Colonic mucosa (tissue), 4 donors: ENCODE data around the gene ZRANB3. TPM values are rescaled to one million over a fixed set of nuclear protein-coding genes. Genes with fewer than 3 reads are reported as not detected.

Experiments used
- DNase-seq: peaks from one replicate; pipeline ENCODE4 v3.0.0-alpha.2; 2020
- H3K27ac ChIP-seq: fragments of 200-600 bp; one replicate; pipeline ENCODE4 v1.8.0; 2021
- H3K27me3 ChIP-seq: fragments of 200-600 bp; one replicate; pipeline ENCODE4 v1.8.0; 2021
- H3K36me3 ChIP-seq: fragments of 200-600 bp; one replicate; pipeline ENCODE4 v1.8.0; 2021
- H3K4me1 ChIP-seq: fragments of 200-600 bp; one replicate; pipeline ENCODE4 v1.8.0; 2021; ENCODE audit warnings: mild to moderate bottlenecking
- H3K4me3 ChIP-seq: fragments of 200-600 bp; one replicate; pipeline ENCODE4 v1.8.0; 2021
- H3K9ac ChIP-seq, 2 donors: one replicate each; pipeline ENCODE4 v1.7.0; 2013; ENCODE audit warnings: control low read depth in 2 of 2, low read depth in 2 of 2, low read length in 2 of 2
- H3K9me3 ChIP-seq: fragments of 200-600 bp; one replicate; pipeline ENCODE4 v1.8.0; 2021
- intact Hi-C: fragments of 100-400 bp; cut with DNase I; formaldehyde crosslinking; loops from one replicate; pipeline ENCODE4 v1.14.1; 2022
- total RNA-seq, 2 donors: library from RNA; stranded (reverse); fragmentation: NEBNext Ultra II Directional in 1 of 2; extraction: Animal tissue kit (Norgen Biotek cat#: 25700) in 1 of 2; gene quantifications; one replicate each; pipeline ENCODE4 v1.2.1, GENCODE V29; 2021
- TF ChIP-seq, protein P1 (sequence below): fragments of 200-600 bp; IDR thresholded peaks from one replicate; pipeline ENCODE4 v1.8.0; 2022; ENCODE audit warnings: antibody characterized with exemption, mild to moderate bottlenecking
- donor health status: healthy.
- donor health status: DM: no; HTN: no; CAD: no.
- donor health status: DM: no; HTN: no; CAD: no.

Gene ZRANB3
- total RNA-seq, 2 donors from 2014 or later = 2.5 to 7.8 TPM

DNA sequence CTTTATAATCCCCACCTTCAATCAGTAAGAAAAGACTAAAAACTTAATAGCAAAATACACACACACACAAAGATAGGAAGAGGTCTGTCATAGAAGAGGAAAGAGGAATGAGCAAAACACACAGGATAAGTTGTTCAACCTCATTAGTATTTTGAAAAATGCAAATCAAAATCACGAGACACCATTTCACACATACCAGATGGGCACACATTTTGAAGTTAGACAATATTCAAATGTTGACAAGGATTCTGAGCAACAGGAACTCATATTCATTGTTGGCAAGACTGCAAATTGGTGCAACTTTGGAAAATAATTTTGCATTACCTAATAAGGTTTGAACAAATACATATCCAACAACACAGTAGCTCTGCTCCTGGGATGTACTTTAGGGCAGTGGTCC lies 351.3 kb downstream of the ZRANB3 start:
- H3K9me3 ChIP-seq = no peaks in the 10 kb centered on the region
- no peaks in the 10 kb centered on the region for H3K36me3 ChIP-seq
- no peak overlapping the region for H3K9ac ChIP-seq
- no peaks in the 10 kb centered on the region for H3K4me1 ChIP-seq
- no peak overlapping the region for H3K27ac ChIP-seq
- intact Hi-C loops = no loop called here
- TF ChIP-seq, protein P1, sequence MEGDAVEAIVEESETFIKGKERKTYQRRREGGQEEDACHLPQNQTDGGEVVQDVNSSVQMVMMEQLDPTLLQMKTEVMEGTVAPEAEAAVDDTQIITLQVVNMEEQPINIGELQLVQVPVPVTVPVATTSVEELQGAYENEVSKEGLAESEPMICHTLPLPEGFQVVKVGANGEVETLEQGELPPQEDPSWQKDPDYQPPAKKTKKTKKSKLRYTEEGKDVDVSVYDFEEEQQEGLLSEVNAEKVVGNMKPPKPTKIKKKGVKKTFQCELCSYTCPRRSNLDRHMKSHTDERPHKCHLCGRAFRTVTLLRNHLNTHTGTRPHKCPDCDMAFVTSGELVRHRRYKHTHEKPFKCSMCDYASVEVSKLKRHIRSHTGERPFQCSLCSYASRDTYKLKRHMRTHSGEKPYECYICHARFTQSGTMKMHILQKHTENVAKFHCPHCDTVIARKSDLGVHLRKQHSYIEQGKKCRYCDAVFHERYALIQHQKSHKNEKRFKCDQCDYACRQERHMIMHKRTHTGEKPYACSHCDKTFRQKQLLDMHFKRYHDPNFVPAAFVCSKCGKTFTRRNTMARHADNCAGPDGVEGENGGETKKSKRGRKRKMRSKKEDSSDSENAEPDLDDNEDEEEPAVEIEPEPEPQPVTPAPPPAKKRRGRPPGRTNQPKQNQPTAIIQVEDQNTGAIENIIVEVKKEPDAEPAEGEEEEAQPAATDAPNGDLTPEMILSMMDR = no peak
- no peak overlapping the region for H3K4me3 ChIP-seq
- H3K27me3 ChIP-seq = no peaks in the 10 kb centered on the region
- no peak for DNase-seq

DNA sequence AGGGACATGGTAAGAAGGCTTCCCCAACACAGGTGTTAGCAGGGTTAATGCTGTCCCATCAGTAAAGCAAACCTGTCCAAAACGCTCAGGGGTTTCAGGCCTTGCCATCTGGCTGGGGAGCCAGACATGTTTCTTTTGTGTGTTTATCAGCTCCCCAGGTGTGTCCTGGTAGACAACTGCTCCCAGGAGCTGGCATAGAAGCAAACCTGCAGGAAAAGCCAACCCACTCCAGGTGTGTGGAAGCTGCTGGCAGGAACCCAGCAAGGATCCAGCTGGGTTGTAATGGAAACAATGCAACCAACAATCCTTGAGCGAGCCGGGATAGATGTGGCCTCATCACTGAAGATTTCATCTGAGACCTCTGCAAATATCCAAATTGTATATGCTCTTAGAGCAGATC lies 355.8 kb downstream of the ZRANB3 start:
- no peak for DNase-seq
- no peaks in the 10 kb centered on the region for H3K27me3 ChIP-seq
- intact Hi-C loops = no loop called here
- H3K4me3 ChIP-seq = no peak overlapping the region
- H3K27ac ChIP-seq = no peak overlapping the region
- TF ChIP-seq, protein P1 = no peak
- H3K9me3 ChIP-seq = no peaks in the 10 kb centered on the region
- no peaks in the 10 kb centered on the region for H3K4me1 ChIP-seq
- no peak overlapping the region for H3K9ac ChIP-seq
- no peaks in the 10 kb centered on the region for H3K36me3 ChIP-seq

DNA sequence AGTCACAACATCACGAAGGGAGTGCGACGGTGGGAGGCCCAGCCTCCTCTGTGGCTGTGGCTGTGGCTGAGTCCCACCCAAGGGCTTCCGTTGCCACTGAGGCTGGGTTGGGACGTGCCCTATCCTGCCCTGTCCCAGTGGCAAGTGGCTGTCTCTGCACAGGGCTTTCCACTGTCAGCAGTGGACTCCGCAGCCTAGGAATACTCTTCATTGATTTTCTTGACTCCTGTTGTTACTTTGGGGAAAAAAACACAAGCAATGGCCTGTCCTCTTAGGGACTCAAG lies 356.3 kb downstream of the ZRANB3 start:
- no peaks in the 10 kb centered on the region for H3K27me3 ChIP-seq
- H3K27ac ChIP-seq = no peak overlapping the region
- intact Hi-C loops = no loop called here
- TF ChIP-seq, protein P1 = no peak
- no peak overlapping the region for H3K4me3 ChIP-seq
- H3K9ac ChIP-seq = no peak overlapping the region
- H3K9me3 ChIP-seq = no peaks in the 10 kb centered on the region
- no peak for DNase-seq
- H3K4me1 ChIP-seq = no peaks in the 10 kb centered on the region
- no peaks in the 10 kb centered on the region for H3K36me3 ChIP-seq

DNA sequence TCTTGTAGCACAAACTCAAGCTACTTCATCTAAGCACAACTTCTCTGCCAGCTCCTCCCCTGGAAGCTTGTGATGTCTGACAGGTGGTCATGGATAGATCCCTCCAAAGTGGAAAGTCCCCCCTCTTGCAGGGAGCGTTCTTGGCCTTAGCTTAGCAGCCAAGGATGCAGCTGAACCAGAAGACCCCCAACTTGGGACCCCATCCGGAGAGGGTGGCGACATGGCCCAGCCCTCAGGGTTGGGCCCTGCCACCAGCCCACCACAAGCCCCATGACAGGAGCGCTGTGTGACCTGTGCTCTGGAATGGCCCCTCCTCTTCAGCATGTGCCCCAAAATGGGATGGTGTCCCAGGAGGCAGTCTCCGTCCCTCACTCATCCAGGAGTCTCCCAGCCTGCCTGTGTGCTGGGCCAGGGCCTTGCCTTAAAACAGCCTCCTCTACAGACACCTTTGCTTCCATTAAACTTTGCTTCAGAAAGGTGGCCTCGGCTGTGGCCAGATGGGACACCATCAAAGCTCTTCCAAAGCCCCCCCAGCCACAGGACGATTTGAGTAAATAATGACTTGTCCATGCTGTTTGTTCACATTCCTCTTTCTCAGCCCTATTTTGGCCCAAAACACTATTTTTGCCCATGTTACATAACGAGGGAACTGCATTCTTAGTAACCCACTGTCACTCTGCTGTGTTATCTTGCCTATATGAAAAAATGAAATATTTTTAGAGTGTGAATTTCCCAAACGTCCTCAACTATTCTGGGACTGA lies 356.8 kb downstream of the ZRANB3 start:
- TF ChIP-seq, protein P1 = no peak
- Histone ChIP-seq H3K9ac (no peak overlapping the region), H3K36me3 (no peaks in the 10 kb centered on the region), H3K4me1 (no peaks in the 10 kb centered on the region), H3K27ac (no peak overlapping the region), H3K27me3 (no peaks in the 10 kb centered on the region), H3K9me3 (no peaks in the 10 kb centered on the region), H3K4me3 (no peak overlapping the region)
- intact Hi-C loops = no loop called here
- DNase-seq = no peak

DNA sequence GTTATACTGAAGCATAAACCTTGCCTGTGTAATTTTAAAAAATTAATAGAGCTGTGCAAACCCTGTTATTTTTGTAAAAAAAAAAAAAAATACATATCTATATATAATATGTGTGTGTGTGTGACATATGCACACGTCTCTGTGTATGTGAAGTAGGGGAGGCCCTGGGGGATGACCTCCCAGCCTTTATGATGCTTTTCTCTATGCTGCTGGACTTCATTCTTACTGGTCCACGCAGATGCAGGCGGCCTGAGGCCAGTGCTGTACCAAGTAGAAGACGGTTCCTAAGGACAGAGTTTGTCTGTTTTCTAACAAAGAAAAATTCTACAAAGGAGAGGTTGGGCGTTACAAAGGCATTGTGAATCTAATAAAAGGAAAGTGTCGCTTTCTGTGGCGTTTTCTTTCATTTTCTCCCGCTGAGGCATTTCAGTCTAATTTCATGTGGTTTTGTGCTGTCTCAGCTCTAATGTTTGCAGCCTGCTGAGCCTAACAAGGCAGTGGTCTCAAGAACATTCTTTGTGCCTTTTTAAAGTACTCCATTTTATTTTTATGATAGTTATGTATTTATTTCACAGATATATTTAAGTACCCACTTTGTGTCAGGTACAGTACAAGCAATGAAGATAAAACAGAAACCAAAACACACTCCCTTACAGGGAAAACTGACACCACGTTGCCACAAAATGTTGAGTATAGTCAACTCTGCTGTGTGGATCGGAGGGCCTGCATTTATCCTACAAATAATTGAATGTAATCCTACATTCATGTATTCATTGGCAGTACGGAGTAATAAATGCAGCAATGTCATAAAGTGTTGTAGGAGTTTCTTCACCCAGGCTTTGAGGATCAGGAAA lies 360.9 kb downstream of the ZRANB3 start:
- no peaks in the 10 kb centered on the region for H3K36me3 ChIP-seq
- intact Hi-C loops = loop anchor here (10.0 kb wide), 1 partner anchor 605 kb away; no protein-coding TSS in a partner anchor
- no peak overlapping the region for H3K27ac ChIP-seq
- no peaks in the 10 kb centered on the region for H3K4me1 ChIP-seq
- H3K9me3 ChIP-seq = no peaks in the 10 kb centered on the region
- TF ChIP-seq, protein P1 = no peak
- no peaks in the 10 kb centered on the region for H3K27me3 ChIP-seq
- no peak for DNase-seq
- H3K9ac ChIP-seq = no peak overlapping the region
- H3K4me3 ChIP-seq = no peak overlapping the region
